Germinal center (tissue), 1 donor: Measurements from ENCODE around the gene RNF11.

ENCODE experiments used
- DNase-seq: peaks from one replicate; pipeline ENCODE4 v3.0.0; 2012; ENCODE audit warnings: mixed read lengths, low spot score

Gene RNF11

GRCh38 chr1:51297401-51298321 lies 61.6 kb downstream of the RNF11 start:
- DNase-seq, result no peak

- no peak for DNase-seq
Observed at GRCh38 chr1:51298322-51298705, 62.2 kb downstream of the RNF11 start.

GRCh38 chr1:51299185-51299885 lies 63.3 kb downstream of the RNF11 start:
- no peak for DNase-seq

- DNase-seq, result no peak
Observed at GRCh38 chr1:51299981-51300670, 64.1 kb downstream of the RNF11 start.

- DNase-seq, result no peak
Observed at GRCh38 chr1:51301152-51301843, 65.2 kb downstream of the RNF11 start.

- DNase-seq, result no peak
Observed at GRCh38 chr1:51301844-51302162, 65.7 kb downstream of the RNF11 start.

GRCh38 chr1:51302270-51302669 lies 66.2 kb downstream of the RNF11 start:
- DNase-seq, result no peak

- DNase-seq, result no peak
Observed at GRCh38 chr1:51302746-51303145, 66.7 kb downstream of the RNF11 start.

- DNase-seq, result no peak
Observed at GRCh38 chr1:51303315-51303714, 67.2 kb downstream of the RNF11 start.

- DNase-seq, result peak; percentile 18
Observed at GRCh38 chr1:51303751-51304251, 67.7 kb downstream of the RNF11 start.

- DNase-seq, result no peak
Observed at GRCh38 chr1:51304360-51304759, 68.3 kb downstream of the RNF11 start.

- DNase-seq, result no peak
Observed at GRCh38 chr1:51305371-51305823, 69.3 kb downstream of the RNF11 start.

GRCh38 chr1:51306950-51307349 lies 70.9 kb downstream of the RNF11 start:
- no peak for DNase-seq

GRCh38 chr1:51308636-51309035 lies 72.6 kb downstream of the RNF11 start:
- DNase-seq, result no peak

GRCh38 chr1:51309291-51309690 lies 73.2 kb downstream of the RNF11 start:
- DNase-seq, result no peak

- DNase-seq, result no peak
Observed at GRCh38 chr1:51310871-51311613, 75.0 kb downstream of the RNF11 start.

- no peak for DNase-seq
Observed at GRCh38 chr1:51311826-51312225, 75.8 kb downstream of the RNF11 start.

GRCh38 chr1:51312718-51313117 lies 76.6 kb downstream of the RNF11 start:
- DNase-seq, result no peak

GRCh38 chr1:51313268-51313852 lies 77.3 kb downstream of the RNF11 start:
- no peak for DNase-seq

- DNase-seq, result no peak
Observed at GRCh38 chr1:51313961-51314777, 78.1 kb downstream of the RNF11 start.
